T-helper 2 cell treated with Interferon-gamma antibody and Interleukin-4, amounts not matched to agents 5 μg/mL and 100 μg/mL, for 36 hours (primary cell): ENCODE measurements around the gene CC2D2A.
A peak's percentile ranks its signal among the peaks of the same experiment; 100 is the strongest.

Experiments
- DNase-seq: peaks from one replicate; pipeline ENCODE4 v3.0.0; 2021; ENCODE audit warnings: low spot score
- H3K27ac Mint-ChIP-seq: one replicate; pipeline ENCODE4 v1.8.0; 2021; ENCODE audit warnings: mild to moderate bottlenecking, mixed read lengths
- H3K27me3 Mint-ChIP-seq: one replicate; pipeline ENCODE4 v1.8.0; 2021; ENCODE audit warnings: low read depth, mixed read lengths
- H3K36me3 Mint-ChIP-seq: one replicate; pipeline ENCODE4 v1.8.0; 2021; ENCODE audit warnings: low read depth, mixed read lengths
- H3K4me1 Mint-ChIP-seq: one replicate; pipeline ENCODE4 v1.8.0; 2021; ENCODE audit warnings: low read depth, mixed read lengths
- H3K4me3 Mint-ChIP-seq: one replicate; pipeline ENCODE4 v1.8.0; 2022; ENCODE audit warnings: mild to moderate bottlenecking, moderate library complexity, mixed read lengths
- H3K9me3 Mint-ChIP-seq: one replicate; pipeline ENCODE4 v1.8.0; 2021; ENCODE audit warnings: mixed read lengths

The CC2D2A gene

DNA sequence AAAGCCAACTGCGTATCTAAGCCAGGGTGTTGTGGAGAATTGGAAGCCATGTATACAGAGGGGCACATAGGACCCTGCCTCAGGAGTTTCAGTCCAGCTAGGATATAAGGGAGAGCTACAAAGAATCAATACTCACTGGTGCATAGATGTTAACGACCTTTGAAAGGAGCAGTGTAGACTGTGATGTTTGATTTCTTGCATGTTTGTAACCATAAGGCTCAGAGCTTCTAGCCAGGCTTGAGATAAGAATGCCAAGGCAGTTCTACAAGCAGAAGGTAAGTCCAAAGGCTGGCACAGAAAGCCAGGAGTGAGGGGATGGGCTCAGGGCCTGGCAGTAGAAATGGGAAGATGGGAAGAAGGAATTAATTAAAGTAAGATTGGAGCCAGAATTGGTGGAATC lies 75.7 kb downstream of the CC2D2A start:
- no peak overlapping the region for H3K4me3 Mint-ChIP-seq
- H3K4me1 Mint-ChIP-seq, result peaks cover 9% of the 10 kb centered on the region

DNA sequence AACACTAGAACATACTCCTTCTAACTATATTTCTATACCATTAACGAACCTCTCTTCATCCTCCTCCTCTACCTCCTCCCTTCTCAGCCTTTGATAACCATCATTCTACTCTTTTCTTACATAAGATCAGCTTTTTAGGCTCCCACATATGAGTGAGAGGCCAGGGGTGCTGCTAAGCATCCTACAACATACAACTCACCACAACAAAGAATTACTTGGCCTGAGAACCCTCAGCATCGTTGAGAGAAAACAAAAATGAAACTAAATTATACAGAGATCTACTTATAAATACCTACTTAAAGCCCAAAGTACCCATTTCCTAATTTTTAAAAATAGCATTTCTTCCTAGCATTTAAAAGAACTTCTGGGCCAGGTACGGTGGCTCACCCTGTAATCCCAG lies 77.7 kb downstream of the CC2D2A start:
- peaks cover 9% of the 10 kb centered on the region for H3K4me1 Mint-ChIP-seq

More for the DNA sequence above, 75.7 kb downstream of the CC2D2A start:
- Mint-ChIP-seq H3K9me3 (no peaks in the 10 kb centered on the region), H3K27me3 (no peaks in the 10 kb centered on the region), H3K27ac (no peak overlapping the region), H3K36me3 (no peaks in the 10 kb centered on the region)
- DNase-seq, result no peak

DNA sequence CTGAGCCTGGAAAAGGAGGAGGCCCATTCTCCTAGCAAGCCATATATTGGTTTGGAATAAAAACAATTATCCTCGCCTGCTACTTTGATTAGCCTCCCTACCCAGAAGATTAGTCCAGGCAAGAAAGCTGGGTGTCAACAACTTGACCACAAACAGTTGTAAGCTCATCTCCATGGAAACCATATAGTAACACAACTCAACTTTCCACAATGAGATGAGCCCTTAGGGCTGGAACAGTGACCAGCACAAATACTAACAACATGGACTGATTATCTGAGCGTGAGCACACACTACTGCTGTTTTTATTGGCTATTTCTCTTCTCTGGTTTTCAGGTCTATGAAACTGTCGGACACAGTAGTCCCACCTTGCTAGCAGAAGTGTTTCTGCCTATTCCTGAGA lies 80.8 kb downstream of the CC2D2A start:
- Mint-ChIP-seq H3K36me3 (no peaks in the 10 kb centered on the region), H3K4me1 (peaks cover 14% of the 10 kb centered on the region), H3K4me3 (no peak overlapping the region), H3K27ac (no peak overlapping the region), H3K9me3 (no peaks in the 10 kb centered on the region), H3K27me3 (peaks cover 2% of the 10 kb centered on the region)
- DNase-seq, result no peak

More for the DNA sequence above, 77.7 kb downstream of the CC2D2A start:
- Mint-ChIP-seq H3K27me3 (peaks cover 2% of the 10 kb centered on the region), H3K36me3 (no peaks in the 10 kb centered on the region), H3K9me3 (no peaks in the 10 kb centered on the region), H3K27ac (peak overlapping the region; percentile 12), H3K4me3 (peak overlapping the region; percentile 12)
- DNase-seq, result no peak

DNA sequence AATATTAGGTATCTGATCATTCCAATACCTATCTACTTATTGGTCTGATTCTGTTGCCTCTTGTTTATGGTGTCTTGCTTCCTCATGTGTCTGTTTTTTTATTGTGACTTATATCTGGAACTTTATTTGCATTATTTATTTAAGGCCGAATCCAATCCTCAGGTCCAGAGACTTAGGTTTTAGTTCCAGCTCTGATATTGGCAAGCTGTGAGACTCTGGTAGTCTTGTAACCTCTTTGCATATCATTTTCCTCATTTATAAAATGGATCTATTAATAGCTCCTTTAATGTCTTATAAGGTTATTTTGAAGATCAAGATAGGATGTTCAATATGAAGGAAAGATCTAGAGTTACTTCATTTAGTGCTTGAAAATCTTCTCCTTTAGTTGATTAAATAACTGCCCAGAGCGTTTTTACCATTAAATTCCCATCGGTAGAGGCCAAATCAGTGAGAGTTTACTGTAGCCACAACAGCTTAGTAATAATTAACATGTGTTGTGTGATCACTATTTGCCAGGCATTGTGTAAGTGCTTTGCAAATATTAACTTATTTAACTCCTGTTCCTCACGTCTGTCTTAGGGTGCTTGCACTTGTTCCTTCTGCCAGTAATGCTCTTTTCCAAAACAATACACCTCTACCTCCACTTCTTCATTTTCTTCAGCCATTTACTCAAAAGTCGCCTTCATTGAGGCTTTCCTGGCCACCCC lies 82.2 kb downstream of the CC2D2A start:
- H3K9me3 Mint-ChIP-seq, result no peaks in the 10 kb centered on the region
- H3K27me3 Mint-ChIP-seq, result peaks cover 2% of the 10 kb centered on the region
- H3K36me3 Mint-ChIP-seq, result no peaks in the 10 kb centered on the region
- H3K4me3 Mint-ChIP-seq, result no peak overlapping the region
- DNase-seq, result no peak
- no peak overlapping the region for H3K27ac Mint-ChIP-seq
- H3K4me1 Mint-ChIP-seq, result peaks cover 11% of the 10 kb centered on the region

DNA sequence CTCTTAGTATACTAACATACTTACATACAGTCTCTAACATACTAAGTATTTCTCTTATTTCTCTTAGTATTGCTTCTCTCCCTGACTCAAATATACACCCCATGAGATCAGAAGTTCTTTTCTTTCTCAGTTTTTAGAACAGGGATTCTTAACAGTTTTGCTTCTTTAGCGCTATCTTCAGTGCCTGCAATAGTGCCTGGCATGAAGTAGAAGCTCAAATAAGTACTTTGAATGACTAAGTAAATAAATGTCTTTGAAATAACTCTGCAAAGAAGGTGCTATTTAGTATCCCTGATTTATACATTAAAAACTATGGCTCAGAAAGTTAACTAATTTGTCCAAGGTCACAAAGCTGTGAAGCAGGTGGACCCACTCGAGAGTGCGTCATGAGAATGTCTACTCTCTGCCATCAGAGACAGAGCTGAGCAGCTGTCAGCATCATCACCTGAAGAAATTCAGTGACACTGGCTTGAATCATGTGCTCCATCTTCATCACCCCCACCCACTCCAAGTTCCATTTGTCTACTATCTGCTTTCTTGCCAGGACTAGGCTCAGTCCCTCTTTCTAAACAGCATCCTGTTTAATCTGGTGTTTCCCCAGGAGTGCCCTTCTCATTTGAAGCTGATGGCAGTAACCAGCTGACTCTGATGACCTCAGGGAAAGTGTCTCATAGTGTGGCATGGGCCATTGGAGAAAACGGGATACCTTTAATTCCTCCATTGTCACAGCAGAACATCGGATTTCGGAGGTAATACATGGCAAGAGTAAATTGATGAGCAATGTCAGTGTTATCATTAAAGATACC lies 83.1 kb downstream of the CC2D2A start:
- H3K27ac Mint-ChIP-seq, result no peak overlapping the region
- DNase-seq, result no peak
- H3K36me3 Mint-ChIP-seq, result no peaks in the 10 kb centered on the region
- peaks cover 2% of the 10 kb centered on the region for H3K27me3 Mint-ChIP-seq
- peaks cover 8% of the 10 kb centered on the region for H3K4me1 Mint-ChIP-seq
- no peaks in the 10 kb centered on the region for H3K9me3 Mint-ChIP-seq
- H3K4me3 Mint-ChIP-seq, result no peak overlapping the region

DNA sequence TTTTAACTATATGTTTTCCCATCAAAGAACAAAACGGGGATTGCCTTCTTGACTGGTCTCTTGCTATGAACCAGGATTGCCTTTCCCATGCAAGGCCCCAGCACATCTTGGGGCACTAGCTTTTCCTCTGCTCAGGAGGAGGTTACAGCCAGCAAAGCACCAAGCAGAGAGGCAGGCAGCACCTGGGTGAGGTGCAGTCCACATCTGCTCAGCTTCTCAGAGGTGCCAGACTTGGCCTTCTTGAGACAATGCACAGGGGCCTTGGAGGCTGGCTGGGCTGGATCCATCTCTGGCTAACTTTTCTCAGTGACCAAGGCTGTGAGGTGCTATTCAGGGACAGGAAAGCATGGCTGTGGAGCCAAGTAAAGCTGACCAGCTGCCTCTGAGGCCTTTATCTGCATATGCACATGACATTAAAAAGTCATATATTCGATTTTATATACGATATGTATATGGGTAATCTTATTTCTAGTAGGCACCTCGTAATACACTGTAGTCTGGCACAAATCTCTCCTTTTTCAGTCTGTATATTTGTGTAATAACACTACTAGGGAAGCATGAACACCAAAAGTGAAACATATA lies 86.9 kb downstream of the CC2D2A start:
- no peak overlapping the region for H3K4me3 Mint-ChIP-seq
- H3K27ac Mint-ChIP-seq, result no peak overlapping the region
- DNase-seq, result no peak
- H3K9me3 Mint-ChIP-seq, result no peaks in the 10 kb centered on the region
- H3K36me3 Mint-ChIP-seq, result no peaks in the 10 kb centered on the region
- H3K27me3 Mint-ChIP-seq, result no peaks in the 10 kb centered on the region
- H3K4me1 Mint-ChIP-seq, result peaks cover 4% of the 10 kb centered on the region

DNA sequence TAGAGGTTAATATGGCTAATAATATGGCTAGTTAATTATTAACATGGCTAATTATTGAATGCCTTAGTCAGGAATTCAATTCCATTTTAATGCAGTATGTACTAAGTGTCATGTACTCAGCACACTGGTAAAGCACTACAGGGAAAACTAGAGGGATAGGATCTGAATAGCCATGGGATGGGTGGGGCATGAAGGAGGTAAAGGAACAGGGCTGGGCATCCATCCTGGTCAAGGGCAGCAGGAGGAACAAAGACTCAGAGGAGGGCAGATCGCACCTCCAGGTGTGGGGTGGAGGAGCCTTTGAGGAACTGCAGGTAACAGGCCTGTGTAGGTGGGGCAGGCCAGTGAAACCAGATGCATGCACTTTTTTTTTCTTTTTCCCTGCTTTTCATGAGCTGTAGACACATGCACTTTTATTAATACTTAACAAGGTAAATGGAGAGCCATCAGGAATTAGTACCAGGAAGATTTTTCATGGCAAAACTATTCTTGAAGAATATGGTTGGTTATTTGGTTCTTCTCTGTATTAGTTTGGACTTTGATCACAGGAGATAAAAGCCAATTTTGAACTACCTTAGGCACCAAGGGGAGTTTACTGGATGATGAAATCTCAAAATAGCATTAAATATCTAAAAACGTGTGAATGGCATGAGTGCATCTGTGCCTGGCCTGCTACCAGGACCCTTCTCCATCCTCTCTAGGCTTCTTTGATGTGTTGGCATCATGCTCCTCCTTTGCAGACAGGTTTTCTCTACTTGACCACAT lies 88.3 kb downstream of the CC2D2A start:
- Mint-ChIP-seq H3K27ac (no peak overlapping the region), H3K27me3 (no peaks in the 10 kb centered on the region), H3K4me3 (no peak overlapping the region), H3K36me3 (no peaks in the 10 kb centered on the region), H3K4me1 (peaks cover 4% of the 10 kb centered on the region), H3K9me3 (no peaks in the 10 kb centered on the region)
- DNase-seq, result no peak

DNA sequence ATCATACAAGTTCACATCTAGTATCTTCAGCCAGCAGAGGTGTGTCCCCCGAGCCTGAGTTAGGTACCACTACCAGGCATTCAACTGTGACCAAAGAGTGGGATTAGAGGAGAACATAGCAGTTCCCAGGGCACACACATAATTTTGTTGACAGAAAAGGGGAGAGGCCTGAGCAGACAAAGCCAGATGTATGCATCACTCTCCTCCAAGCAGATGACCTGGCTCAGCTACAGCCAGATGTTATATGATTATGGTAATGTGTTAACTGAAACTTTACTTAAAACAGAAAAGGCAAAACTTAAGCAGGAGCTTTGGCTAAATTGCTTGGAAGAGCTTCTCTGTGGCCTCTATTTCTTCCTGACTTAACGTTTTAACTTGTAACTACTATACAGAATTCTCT lies 88.9 kb downstream of the CC2D2A start:
- no peak overlapping the region for H3K27ac Mint-ChIP-seq
- DNase-seq, result no peak
- H3K27me3 Mint-ChIP-seq, result no peaks in the 10 kb centered on the region
- H3K4me3 Mint-ChIP-seq, result no peak overlapping the region
- peaks cover 4% of the 10 kb centered on the region for H3K4me1 Mint-ChIP-seq
- no peaks in the 10 kb centered on the region for H3K36me3 Mint-ChIP-seq
- H3K9me3 Mint-ChIP-seq, result no peaks in the 10 kb centered on the region

DNA sequence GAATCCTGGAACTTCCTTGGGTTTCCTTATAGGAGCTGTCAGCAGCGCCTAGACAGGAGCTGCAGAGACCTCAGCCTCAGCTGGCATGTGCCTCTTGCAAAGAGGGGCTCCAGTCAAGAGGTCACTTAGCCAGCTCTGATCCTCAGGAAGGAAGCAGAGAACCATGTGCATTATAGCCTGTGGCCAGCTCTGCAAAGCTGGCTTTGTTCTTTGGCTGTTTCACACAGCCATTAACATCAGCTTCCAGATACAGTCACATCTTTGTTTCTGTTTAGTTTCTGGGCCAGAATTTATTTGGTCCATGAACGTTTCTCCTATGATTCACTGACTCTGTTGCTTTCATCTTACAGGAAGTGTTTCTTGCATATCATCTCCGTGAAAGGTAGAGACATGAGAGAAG lies 92.4 kb downstream of the CC2D2A start:
- no peaks in the 10 kb centered on the region for H3K27me3 Mint-ChIP-seq
- no peaks in the 10 kb centered on the region for H3K36me3 Mint-ChIP-seq
- DNase-seq, result no peak
- H3K4me3 Mint-ChIP-seq, result no peak overlapping the region
- H3K4me1 Mint-ChIP-seq, result no peaks in the 10 kb centered on the region
- no peaks in the 10 kb centered on the region for H3K9me3 Mint-ChIP-seq
- H3K27ac Mint-ChIP-seq, result no peak overlapping the region

DNA sequence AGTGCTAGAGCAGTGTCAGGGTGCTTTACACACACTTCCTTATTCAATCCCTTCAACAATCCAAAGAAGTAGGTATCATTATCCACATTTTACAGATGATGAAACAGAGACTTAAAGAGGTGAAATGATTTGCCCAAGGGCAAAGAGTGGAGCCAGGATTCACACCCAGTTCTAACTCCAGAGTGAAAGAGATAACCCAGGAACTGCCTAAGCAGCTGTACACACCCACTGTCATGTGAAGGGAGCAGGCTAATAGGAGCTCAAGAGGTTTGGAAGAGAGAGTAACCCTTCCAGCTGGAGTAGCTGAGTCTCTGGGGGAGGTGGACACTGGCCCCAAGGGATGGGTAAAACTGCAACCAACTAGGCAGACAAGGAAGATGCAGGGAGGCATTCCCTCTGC lies 92.9 kb downstream of the CC2D2A start:
- Mint-ChIP-seq H3K4me3 (no peak overlapping the region), H3K4me1 (no peaks in the 10 kb centered on the region), H3K9me3 (no peaks in the 10 kb centered on the region), H3K27ac (no peak overlapping the region), H3K27me3 (no peaks in the 10 kb centered on the region), H3K36me3 (no peaks in the 10 kb centered on the region)
- DNase-seq, result no peak

DNA sequence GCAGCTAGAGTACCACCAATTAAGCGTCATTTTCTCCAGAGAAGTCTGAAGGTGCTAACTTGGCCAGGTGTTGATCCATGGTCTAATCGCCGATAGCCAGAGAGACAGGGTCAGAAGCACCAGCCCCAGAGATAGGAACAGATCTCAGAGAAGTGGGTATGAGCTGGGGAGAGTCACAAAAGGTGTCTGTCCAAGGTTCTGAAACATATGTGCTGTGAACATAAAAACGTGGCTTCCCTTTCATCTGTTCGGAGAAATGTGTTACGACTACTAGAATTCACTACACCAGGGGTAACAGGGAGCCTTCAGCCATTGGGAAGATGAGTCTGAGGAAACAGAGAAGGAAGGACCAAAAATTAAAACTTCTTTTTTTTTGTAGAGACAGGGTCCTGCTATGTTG lies 94.2 kb downstream of the CC2D2A start:
- H3K4me3 Mint-ChIP-seq, result no peak overlapping the region
- no peak for DNase-seq
- no peaks in the 10 kb centered on the region for H3K9me3 Mint-ChIP-seq
- no peaks in the 10 kb centered on the region for H3K4me1 Mint-ChIP-seq
- H3K27me3 Mint-ChIP-seq, result no peaks in the 10 kb centered on the region
- no peak overlapping the region for H3K27ac Mint-ChIP-seq
- H3K36me3 Mint-ChIP-seq, result no peaks in the 10 kb centered on the region

DNA sequence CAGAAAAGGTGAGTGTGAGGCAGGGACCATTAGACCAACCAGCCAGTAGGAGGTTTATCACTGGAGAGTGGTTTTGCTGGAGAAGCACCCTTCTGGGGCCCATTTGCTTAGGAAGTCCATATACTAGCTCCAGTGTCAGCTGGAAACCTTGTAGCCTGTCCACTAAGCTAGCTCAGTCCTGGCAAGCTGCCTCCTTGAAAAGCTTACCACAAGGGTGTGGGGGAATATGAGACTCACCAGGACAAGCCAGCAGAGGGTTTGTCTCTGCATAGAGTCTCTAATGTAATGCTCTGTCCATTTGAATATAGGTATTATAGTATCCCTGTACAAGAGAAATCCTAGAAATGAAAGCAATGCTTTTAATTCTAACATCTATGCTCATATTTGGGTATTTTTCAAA lies 99.1 kb downstream of the CC2D2A start:
- Mint-ChIP-seq H3K36me3 (peaks cover 2% of the 10 kb centered on the region), H3K4me3 (no peak overlapping the region), H3K4me1 (no peaks in the 10 kb centered on the region), H3K27me3 (no peaks in the 10 kb centered on the region), H3K27ac (no peak overlapping the region), H3K9me3 (no peaks in the 10 kb centered on the region)
- no peak for DNase-seq

DNA sequence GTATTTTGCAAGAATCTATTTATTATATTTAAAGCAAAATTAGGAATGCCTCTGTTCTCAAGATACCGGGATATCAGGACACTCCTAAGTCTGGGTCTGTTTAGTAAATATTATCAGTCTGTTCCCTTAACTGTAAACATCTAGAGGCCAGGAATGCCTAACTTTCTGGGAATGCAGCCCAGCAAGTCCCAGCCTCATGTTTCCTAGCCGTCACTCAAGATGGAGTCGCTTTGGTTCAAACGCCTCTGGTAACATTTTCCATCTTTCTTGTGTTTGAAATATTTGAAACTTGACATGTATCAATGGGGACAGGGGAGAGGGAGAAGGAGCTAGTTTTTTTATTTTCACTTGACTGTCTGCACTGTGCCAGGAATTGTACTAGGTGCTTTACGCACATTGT lies 100.1 kb downstream of the CC2D2A start:
- no peak overlapping the region for H3K27ac Mint-ChIP-seq
- peaks cover 2% of the 10 kb centered on the region for H3K36me3 Mint-ChIP-seq
- H3K27me3 Mint-ChIP-seq, result no peaks in the 10 kb centered on the region
- H3K9me3 Mint-ChIP-seq, result no peaks in the 10 kb centered on the region
- H3K4me1 Mint-ChIP-seq, result no peaks in the 10 kb centered on the region
- no peak for DNase-seq
- no peak overlapping the region for H3K4me3 Mint-ChIP-seq

DNA sequence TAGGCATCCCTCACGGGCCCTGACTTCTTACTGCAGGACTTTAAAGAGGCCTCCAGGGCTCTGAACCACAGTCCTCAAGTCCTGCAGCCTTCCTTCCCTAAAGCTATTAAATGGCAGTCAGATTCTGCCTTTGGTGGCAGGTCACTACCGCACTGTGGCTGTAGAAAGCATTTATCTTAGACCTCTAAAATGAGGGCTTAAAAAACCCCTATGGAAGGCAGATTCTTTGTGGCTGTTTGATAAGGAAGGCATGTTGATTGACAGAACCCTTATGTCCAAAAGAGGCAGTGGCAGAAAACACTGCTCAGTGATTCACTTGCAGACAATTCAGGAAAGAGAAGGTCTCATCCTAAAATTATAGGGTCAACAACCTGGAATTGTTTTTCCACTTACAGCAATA lies 106.3 kb downstream of the CC2D2A start:
- H3K9me3 Mint-ChIP-seq, result no peaks in the 10 kb centered on the region
- no peaks in the 10 kb centered on the region for H3K4me1 Mint-ChIP-seq
- no peak overlapping the region for H3K4me3 Mint-ChIP-seq
- H3K27me3 Mint-ChIP-seq, result no peaks in the 10 kb centered on the region
- no peak overlapping the region for H3K27ac Mint-ChIP-seq
- H3K36me3 Mint-ChIP-seq, result no peaks in the 10 kb centered on the region
- no peak for DNase-seq
